ENCODE measurements around the gene CNDP2. TPM values are rescaled to one million over a fixed set of nuclear protein-coding genes. Genes with fewer than 3 reads are reported as not detected.
"Not testable (repeated sequence)": the region's sequence is repeated elsewhere in the genome, so short reads cannot be mapped to it uniquely, and the experiment has no call there.

CNDP2 gene
- total RNA-seq, 1 donor from 2014 or later: 213 TPM

- DNase-seq (no peak), ATAC-seq (no peak)
- H3K9me3 ChIP-seq: no peaks in the 10 kb centered on the region
- peaks cover 30% of the 10 kb centered on the region for H3K4me1 ChIP-seq
- no peaks in the 10 kb centered on the region for H3K27me3 ChIP-seq
- TF ChIP-seq CTCF (IDR thresholded peaks at IDR 0.05): no peak
- H3K27ac ChIP-seq: peak overlapping the region; percentile 87
- intact Hi-C loops (cut with DNase I): no loop called here
- peak overlapping the region; percentile 34 for H3K4me3 ChIP-seq
- peaks cover 38% of the 10 kb centered on the region for H3K36me3 ChIP-seq
Measured at GRCh38 chr18:74500372-74500771, 4.2 kb downstream of the CNDP2 start.

GRCh38 chr18:74500774-74501173 is 4.6 kb downstream of the CNDP2 start:
- intact Hi-C loops (cut with DNase I); DNase-seq; H3K9me3 ChIP-seq; H3K27me3 ChIP-seq; ATAC-seq: not testable (repeated sequence)
- Histone ChIP-seq H3K36me3 (peaks cover 42% of the 10 kb centered on the region), H3K4me1 (peaks cover 30% of the 10 kb centered on the region), H3K27ac (peak overlapping the region; percentile 87), H3K4me3 (peak overlapping the region; percentile 34)

GRCh38 chr18:74501386-74501785 is 5.2 kb downstream of the CNDP2 start:
- intact Hi-C loops (cut with DNase I): no loop called here
- ATAC-seq: no peak

GRCh38 chr18:74503137-74503536 is 7.0 kb downstream of the CNDP2 start:
- Histone ChIP-seq H3K27ac (no peak overlapping the region), H3K27me3 (no peaks in the 10 kb centered on the region), H3K9me3 (no peaks in the 10 kb centered on the region), H3K36me3 (peaks cover 66% of the 10 kb centered on the region), H3K4me3 (no peak overlapping the region), H3K4me1 (peaks cover 17% of the 10 kb centered on the region)
- ATAC-seq (no peak), DNase-seq (no peak)
- TF ChIP-seq CTCF (IDR thresholded peaks at IDR 0.05): no peak
- intact Hi-C loops (cut with DNase I): no loop called here

More at GRCh38 chr18:74501386-74501785, 5.2 kb downstream of the CNDP2 start:
- Histone ChIP-seq H3K36me3 (peaks cover 48% of the 10 kb centered on the region), H3K27me3 (no peaks in the 10 kb centered on the region), H3K9me3 (no peaks in the 10 kb centered on the region), H3K27ac (peak overlapping the region; percentile 87), H3K4me3 (peak overlapping the region; percentile 34), H3K4me1 (peaks cover 30% of the 10 kb centered on the region)
- no peak for TF ChIP-seq CTCF (IDR thresholded peaks at IDR 0.05)
- DNase-seq: no peak

- Histone ChIP-seq H3K4me1 (peaks cover 4% of the 10 kb centered on the region), H3K27me3 (no peaks in the 10 kb centered on the region), H3K4me3 (no peak overlapping the region), H3K9me3 (no peaks in the 10 kb centered on the region), H3K36me3 (peaks cover 92% of the 10 kb centered on the region), H3K27ac (no peak overlapping the region)
- DNase-seq (no peak), ATAC-seq (no peak)
- intact Hi-C loops (cut with DNase I): no loop called here
- no peak for TF ChIP-seq CTCF (IDR thresholded peaks at IDR 0.05)
Measured at GRCh38 chr18:74505776-74506175, 9.6 kb downstream of the CNDP2 start.

GRCh38 chr18:74506448-74507084 is 10.4 kb downstream of the CNDP2 start:
- Histone ChIP-seq H3K4me1 (peaks cover 4% of the 10 kb centered on the region), H3K36me3 (peaks cover 98% of the 10 kb centered on the region), H3K9me3 (no peaks in the 10 kb centered on the region), H3K4me3 (no peak overlapping the region), H3K27me3 (no peaks in the 10 kb centered on the region), H3K27ac (no peak overlapping the region)
- DNase-seq: no peak
- ATAC-seq: no peak
- no peak for TF ChIP-seq CTCF (IDR thresholded peaks at IDR 0.05)
- intact Hi-C loops (cut with DNase I): no loop called here
